Neural crest cell (in vitro differentiated cells): ENCODE measurements around the gene METTL21C. TPM values are rescaled to one million over a fixed set of nuclear protein-coding genes. Genes with fewer than 3 reads are reported as not detected.

Source experiments
- DNase-seq: peaks from one replicate; pipeline ENCODE4 v3.0.0; 2021; ENCODE audit warnings: low read depth, mixed read lengths, low spot score
- H3K27ac Mint-ChIP-seq: one replicate; pipeline ENCODE4 v1.8.0; 2021; ENCODE audit warnings: mild to moderate bottlenecking, mixed read lengths; ENCODE audit not compliant: unreplicated experiment
- H3K27me3 Mint-ChIP-seq: 2 replicates; pipeline ENCODE4 v1.8.0; 2021; ENCODE audit warnings: low read depth, mild to moderate bottlenecking, mixed read lengths
- H3K36me3 Mint-ChIP-seq: 2 replicates; pipeline ENCODE4 v1.8.0; 2021; ENCODE audit warnings: low read depth, mild to moderate bottlenecking, mixed read lengths
- H3K4me1 Mint-ChIP-seq: 2 replicates; pipeline ENCODE4 v1.8.0; 2021; ENCODE audit warnings: mixed read lengths
- H3K4me3 Mint-ChIP-seq: one replicate; pipeline ENCODE4 v1.8.0; 2021; ENCODE audit warnings: mild to moderate bottlenecking, mixed read lengths
- H3K9me3 Mint-ChIP-seq: 2 replicates; pipeline ENCODE4 v1.8.0; 2021; ENCODE audit warnings: mixed read lengths
- total RNA-seq: library from RNA; stranded (reverse); gene quantifications from 2 replicates; pipeline ENCODE4 v1.2.1, GENCODE V29; 2021
- TF ChIP-seq, protein P1 (sequence below): fragments of 200-600 bp; sonication (generic); conservative IDR thresholded peaks from 2 replicates; pipeline ENCODE4 v1.5.0; 2021; ENCODE audit warnings: antibody characterized with exemption, mild to moderate bottlenecking

Gene METTL21C
- total RNA-seq, 1 donor from 2014 or later, result not detected

- H3K4me1 Mint-ChIP-seq, result no peaks in the 10 kb centered on the region
- TF ChIP-seq, protein P1, sequence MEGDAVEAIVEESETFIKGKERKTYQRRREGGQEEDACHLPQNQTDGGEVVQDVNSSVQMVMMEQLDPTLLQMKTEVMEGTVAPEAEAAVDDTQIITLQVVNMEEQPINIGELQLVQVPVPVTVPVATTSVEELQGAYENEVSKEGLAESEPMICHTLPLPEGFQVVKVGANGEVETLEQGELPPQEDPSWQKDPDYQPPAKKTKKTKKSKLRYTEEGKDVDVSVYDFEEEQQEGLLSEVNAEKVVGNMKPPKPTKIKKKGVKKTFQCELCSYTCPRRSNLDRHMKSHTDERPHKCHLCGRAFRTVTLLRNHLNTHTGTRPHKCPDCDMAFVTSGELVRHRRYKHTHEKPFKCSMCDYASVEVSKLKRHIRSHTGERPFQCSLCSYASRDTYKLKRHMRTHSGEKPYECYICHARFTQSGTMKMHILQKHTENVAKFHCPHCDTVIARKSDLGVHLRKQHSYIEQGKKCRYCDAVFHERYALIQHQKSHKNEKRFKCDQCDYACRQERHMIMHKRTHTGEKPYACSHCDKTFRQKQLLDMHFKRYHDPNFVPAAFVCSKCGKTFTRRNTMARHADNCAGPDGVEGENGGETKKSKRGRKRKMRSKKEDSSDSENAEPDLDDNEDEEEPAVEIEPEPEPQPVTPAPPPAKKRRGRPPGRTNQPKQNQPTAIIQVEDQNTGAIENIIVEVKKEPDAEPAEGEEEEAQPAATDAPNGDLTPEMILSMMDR, result no peak
- no peak for DNase-seq
Measured at GRCh38 chr13:102643656-102644055, 51.2 kb downstream of the METTL21C start.

GRCh38 chr13:102642475-102642874 is 52.4 kb downstream of the METTL21C start:
- DNase-seq, result no peak
- no peaks in the 10 kb centered on the region for H3K27me3 Mint-ChIP-seq
- H3K27ac Mint-ChIP-seq, result no peak overlapping the region
- peaks cover under 1% of the 10 kb centered on the region for H3K36me3 Mint-ChIP-seq
- no peaks in the 10 kb centered on the region for H3K9me3 Mint-ChIP-seq
- no peak overlapping the region for H3K4me3 Mint-ChIP-seq
- H3K4me1 Mint-ChIP-seq, result no peaks in the 10 kb centered on the region
- TF ChIP-seq, protein P1, result no peak

More at GRCh38 chr13:102643656-102644055, 51.2 kb downstream of the METTL21C start:
- no peaks in the 10 kb centered on the region for H3K36me3 Mint-ChIP-seq
- H3K9me3 Mint-ChIP-seq, result no peaks in the 10 kb centered on the region
- no peaks in the 10 kb centered on the region for H3K27me3 Mint-ChIP-seq
- no peak overlapping the region for H3K27ac Mint-ChIP-seq
- no peak overlapping the region for H3K4me3 Mint-ChIP-seq

GRCh38 chr13:102642029-102642428 is 52.8 kb downstream of the METTL21C start:
- Mint-ChIP-seq H3K27ac (no peak overlapping the region), H3K4me3 (no peak overlapping the region), H3K27me3 (no peaks in the 10 kb centered on the region), H3K9me3 (no peaks in the 10 kb centered on the region), H3K36me3 (peaks cover 2% of the 10 kb centered on the region), H3K4me1 (no peaks in the 10 kb centered on the region)
- TF ChIP-seq, protein P1, result no peak
- DNase-seq, result no peak

DNA sequence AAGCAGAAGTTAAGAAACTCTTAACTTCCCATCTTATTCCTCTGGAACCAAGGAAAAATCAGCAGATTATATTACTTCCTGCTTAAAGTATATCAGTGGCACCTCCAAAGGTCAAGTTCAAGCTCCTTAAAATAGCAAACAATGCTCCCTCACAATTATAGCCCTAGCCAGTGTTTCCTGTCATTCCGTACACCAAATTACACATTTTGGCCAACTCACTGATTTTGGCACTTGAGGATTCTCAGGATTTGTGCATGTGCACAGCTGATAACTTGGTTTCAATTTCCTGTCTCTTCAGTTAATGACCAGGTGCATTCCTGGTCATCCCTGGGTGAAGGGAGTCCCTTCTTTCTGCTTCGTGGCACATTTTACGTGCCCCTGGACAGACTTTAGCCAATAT is 56.1 kb downstream of the METTL21C start:
- no peak overlapping the region for H3K4me3 Mint-ChIP-seq
- H3K27ac Mint-ChIP-seq, result no peak overlapping the region
- no peak for DNase-seq
- TF ChIP-seq, protein P1, result no peak
- H3K27me3 Mint-ChIP-seq, result no peaks in the 10 kb centered on the region
- H3K36me3 Mint-ChIP-seq, result peaks cover 8% of the 10 kb centered on the region
- no peaks in the 10 kb centered on the region for H3K4me1 Mint-ChIP-seq
- no peaks in the 10 kb centered on the region for H3K9me3 Mint-ChIP-seq

Other genes starting within 250 kb of the METTL21C start
- 62.7 and 65.9 TPM in 2 replicates for gene TPP2, start 98.1 kb downstream of the METTL21C start, total RNA-seq
- gene TEX30, start 78.7 kb upstream of the METTL21C start, total RNA-seq, result 22.7 and 23.3 TPM in 2 replicates
- 29.9 and 31.1 TPM in 2 replicates for gene POGLUT2, start 103.9 kb upstream of the METTL21C start, total RNA-seq
- gene BIVM, start 104.1 kb upstream of the METTL21C start, total RNA-seq, result 26.4 and 30.5 TPM in 2 replicates
- gene ERCC5, start 151.0 kb upstream of the METTL21C start, total RNA-seq, result 39.2 and 41.5 TPM in 2 replicates